H1 (cell line): ENCODE measurements around the gene DBNDD1.

Experiments
- EZH2 ChIP-seq: fragments of 200-600 bp; sonication (generic); IDR thresholded peaks from 2 replicates; pipeline ENCODE4 v1.7.1; 2012; ENCODE audit warnings: low read depth, mild to moderate bottlenecking, moderate library complexity, low read length, inconsistent platforms; ENCODE audit not compliant: severe bottlenecking
- RXRA ChIP-seq: IDR thresholded peaks from 2 replicates; pipeline ENCODE4 v1.6.1; 2011; ENCODE audit warnings: low read depth, mild to moderate bottlenecking, low read length, moderate library complexity; ENCODE audit not compliant: insufficient read depth

DNA sequence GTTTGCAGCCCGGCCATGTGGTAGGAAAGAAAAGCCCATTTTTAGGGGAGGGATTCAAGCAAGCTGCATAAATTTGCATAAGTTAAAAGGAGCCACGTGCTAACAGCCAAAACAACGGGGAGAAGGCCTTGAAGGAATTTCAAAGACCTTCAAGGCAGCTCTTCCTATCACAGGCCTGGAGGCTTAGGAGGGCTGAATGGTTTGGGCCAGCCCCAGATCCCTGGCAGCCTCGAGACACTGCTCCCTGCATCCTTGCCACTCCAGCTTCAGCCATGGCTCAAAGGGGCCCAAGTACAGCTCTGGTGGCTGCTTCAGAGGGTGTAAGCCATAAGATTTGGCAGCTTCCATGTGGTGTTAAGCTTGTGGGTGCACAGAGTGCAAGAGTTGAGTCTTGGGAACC lies 35.3 kb upstream of the DBNDD1 start:
- TF ChIP-seq EZH2 (no peak), RXRA (no peak)
